GM18517 (cell line): ENCODE results near the gene PSMB5.
"Not testable (repeated sequence)": the region's sequence is repeated elsewhere in the genome, so short reads cannot be mapped to it uniquely, and the experiment has no call there.

ENCODE experiments used
- ATAC-seq: cut with Tn5 transposase; IDR thresholded peaks from one replicate; pipeline ENCODE4 v1.9.1; 2021; ENCODE audit warnings: mild to moderate bottlenecking, moderate library complexity; ENCODE audit not compliant: unreplicated experiment

PSMB5 gene

GRCh38 chr14:23020143-23021128 is 14.3 kb downstream of the PSMB5 start:
- ATAC-seq = no peak

- no peak for ATAC-seq
These were observed 16.6 kb downstream of the PSMB5 start for GRCh38 chr14:23018107-23018506.

DNA sequence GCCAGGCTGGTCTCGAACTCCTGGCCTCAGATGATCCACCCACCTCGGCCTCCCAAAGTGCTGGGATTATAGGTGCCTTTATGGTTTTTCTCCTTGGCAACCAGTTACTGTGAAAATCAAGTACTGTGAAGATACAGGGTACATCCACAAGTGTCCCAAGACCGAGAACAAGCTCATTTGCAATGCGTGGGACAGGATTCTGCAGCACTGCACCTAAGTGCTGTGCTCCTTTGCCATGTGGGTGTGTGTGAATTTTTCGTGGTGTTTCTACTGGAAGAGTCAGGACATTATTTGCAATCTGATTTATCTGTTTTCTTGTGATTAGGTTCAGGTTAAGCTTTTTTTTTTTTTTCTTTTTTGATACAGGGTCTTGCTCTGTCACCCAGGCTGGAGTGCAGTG is 17.6 kb downstream of the PSMB5 start:
- ATAC-seq = no peak

GRCh38 chr14:23015618-23016017 is 19.1 kb downstream of the PSMB5 start:
- ATAC-seq = no peak

DNA sequence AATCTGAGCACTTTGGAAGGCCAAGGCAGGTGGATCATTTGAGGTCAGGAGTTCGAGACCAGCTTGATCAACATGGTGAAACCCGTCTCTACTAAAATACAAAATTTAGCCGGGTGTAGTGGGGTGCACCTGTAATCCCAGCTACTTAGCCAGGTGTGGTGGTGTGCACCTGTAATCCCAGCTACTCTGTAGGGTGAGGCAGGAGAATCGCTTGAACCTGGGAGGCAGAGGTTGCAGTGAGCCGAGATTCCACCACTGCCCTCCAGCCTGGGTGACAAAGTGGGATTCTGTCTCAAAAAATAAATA is 21.0 kb downstream of the PSMB5 start:
- not testable (repeated sequence) for ATAC-seq

- ATAC-seq = no peak
These were observed 21.5 kb downstream of the PSMB5 start for GRCh38 chr14:23013054-23013748.

GRCh38 chr14:23009939-23010726 is 24.6 kb downstream of the PSMB5 start, which contains the start of gene C14orf93:
Gene C14orf93, minus strand, starts transcription at chr14:23010143. Its CDS starts 11,120 bp downstream, at chr14:22999023.
- ATAC-seq = no peak

- no peak for ATAC-seq
These were observed 25.2 kb downstream of the PSMB5 start for GRCh38 chr14:23009483-23009938.

DNA sequence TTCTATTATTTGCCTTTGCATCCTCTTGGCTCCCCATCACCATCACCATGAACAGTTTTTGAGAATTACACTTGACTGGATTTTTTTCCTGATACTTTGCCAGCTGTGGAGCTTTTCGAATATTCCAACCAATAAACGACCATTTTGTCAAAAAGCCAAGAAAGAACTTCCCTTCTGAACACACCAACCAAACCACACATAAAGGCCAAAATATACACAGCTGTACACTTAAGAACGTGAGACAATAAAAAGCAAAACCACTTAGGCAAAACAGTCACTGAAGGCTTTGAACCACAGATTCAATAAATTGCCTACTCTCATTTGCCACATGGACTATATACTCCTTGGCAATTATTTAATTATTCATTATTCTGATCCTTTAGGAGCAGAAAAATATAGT is 25.9 kb downstream of the PSMB5 start:
- ATAC-seq = no peak

GRCh38 chr14:23006544-23007419 is 27.9 kb downstream of the PSMB5 start:
- ATAC-seq = peak; percentile 90

- no peak for ATAC-seq
These were observed 28.5 kb downstream of the PSMB5 start for GRCh38 chr14:23006188-23006534.

DNA sequence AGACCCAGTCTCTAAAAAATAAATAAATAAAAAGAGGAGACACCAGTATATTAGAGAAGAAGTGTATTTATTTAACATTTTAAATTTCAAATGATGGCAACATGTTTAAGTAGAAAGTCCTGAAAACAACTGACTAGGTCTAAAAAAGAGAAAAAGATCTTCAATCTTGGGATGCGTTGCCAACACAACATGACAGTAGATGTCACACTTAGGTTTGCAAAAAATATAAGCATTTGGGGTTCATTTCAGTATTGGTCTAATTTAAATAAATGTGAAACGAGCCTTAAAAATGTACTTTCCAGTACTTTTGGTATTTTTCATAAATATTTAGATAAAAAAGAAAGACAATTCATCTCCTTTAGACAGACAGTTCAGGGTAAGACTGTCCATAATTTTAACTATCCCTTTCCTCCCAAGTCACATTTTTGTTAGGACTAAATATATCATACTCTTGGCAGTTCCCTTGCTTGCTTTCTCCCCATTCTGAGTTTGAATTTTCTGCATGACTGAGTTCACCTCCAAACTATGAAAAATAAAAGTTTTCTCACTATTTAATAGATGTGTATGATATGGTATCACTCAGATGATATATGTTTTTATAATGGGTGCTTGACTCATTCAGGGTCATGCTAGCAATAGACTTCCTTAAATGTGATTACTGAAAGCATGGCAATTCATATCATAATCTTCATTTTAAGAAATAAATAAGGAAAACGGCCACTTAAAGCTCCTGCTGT is 29.1 kb downstream of the PSMB5 start:
- no peak for ATAC-seq

DNA sequence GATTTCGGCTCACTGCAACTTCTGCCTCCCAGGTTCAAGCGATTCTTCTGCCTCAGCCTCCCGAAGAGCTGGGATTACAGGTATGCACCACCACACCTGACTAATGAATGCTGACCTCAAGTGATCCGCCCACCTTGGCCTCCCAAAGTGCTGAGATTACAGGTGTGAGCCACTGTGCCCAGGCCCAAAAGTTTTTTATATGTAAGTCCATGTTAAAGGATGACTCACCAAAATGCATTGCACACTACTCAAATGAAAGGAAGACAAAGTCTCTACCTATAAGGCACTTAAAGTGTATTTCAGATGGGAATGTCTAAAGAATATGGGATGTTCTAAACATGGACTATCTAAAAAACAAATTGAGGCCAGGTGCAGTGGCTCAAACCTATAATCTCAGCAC is 30.4 kb downstream of the PSMB5 start:
- not testable (repeated sequence) for ATAC-seq

DNA sequence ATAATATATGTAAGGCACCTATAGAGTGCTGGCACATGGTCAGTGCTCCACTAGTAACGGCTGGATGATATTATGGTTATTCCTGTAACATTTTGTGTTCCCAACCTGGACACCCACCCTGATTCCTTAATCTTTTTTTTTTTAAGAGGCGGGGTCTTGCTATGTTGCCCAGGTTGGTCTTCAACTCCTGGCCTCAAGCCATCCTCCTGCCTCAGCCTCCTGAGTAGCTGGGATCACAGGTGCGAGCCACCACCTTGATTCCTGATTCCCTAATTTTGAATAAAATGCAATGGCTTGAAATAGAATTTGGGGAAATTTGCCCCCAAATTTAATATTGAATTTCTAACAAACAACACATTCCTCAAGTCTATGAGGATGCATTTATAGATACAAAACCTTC is 32.1 kb downstream of the PSMB5 start:
- ATAC-seq = no peak

DNA sequence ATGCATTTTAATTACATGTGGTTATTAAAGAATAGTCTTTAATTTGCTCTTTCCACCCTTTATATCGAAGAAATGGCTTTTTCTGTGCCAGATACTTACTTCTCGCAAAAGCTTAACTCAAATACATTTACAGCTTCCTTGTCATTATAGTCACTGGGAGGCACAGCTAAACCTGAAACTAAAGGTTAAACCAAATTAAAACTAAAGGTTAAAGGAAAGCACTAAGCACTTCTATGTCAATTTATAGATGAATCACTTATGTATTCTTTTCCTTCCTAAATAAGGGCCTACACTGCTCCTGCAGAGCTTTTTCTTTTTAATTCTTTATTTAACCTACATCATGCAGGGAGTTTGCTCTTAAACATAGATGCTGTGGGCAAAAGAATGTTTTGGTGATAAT is 33.8 kb downstream of the PSMB5 start:
- no peak for ATAC-seq

GRCh38 chr14:22998329-22999012 is 36.2 kb downstream of the PSMB5 start:
- no peak for ATAC-seq

- ATAC-seq = no peak
These were observed 36.9 kb downstream of the PSMB5 start for GRCh38 chr14:22997676-22998323.
